ENCODE measurements around the gene CRTC1. TPM values are rescaled to one million over a fixed set of nuclear protein-coding genes. Genes with fewer than 3 reads are reported as not detected.

The CRTC1 gene
- total and polyA plus RNA-seq, 4 donors, result 1.5 to 3.5 (median 1.9) TPM

- no peak for TF ChIP-seq ZBTB33 (IDR thresholded peaks at IDR 0.05)
- no peak for TF ChIP-seq EGR1 (IDR thresholded peaks at IDR 0.05; ENCODE audit: low read depth in 2 of 2)
- no peak for TF ChIP-seq FOXA1 (IDR thresholded peaks at IDR 0.05)
- no peak for TF ChIP-seq TAF1 (conservative IDR thresholded peaks at IDR 0.05)
Measured at GRCh38 chr19:18780631-18781030, 97.2 kb downstream of the CRTC1 start (continued).

GRCh38 chr19:18781047-18781600 lies 97.6 kb downstream of the CRTC1 start:
- H3K9ac ChIP-seq (ENCODE audit: low read depth in 1 of 2, low read length in 2 of 2), result no peak overlapping the region
- H3K36me3 ChIP-seq (ENCODE audit: control insufficient read depth in 4 of 4, insufficient read depth in 3 of 4, low read depth in 1 of 4, low read length in 3 of 4), result no peaks in the 10 kb centered on the region
- H3K27me3 ChIP-seq (ENCODE audit: control insufficient read depth in 4 of 4, insufficient read depth in 4 of 4, low read length in 3 of 4), result no peaks in the 10 kb centered on the region
- H3K4me3 ChIP-seq (ENCODE audit: low read depth in 1 of 3, low read length in 3 of 3), result no peak overlapping the region
- peaks cover 0 to 1% (median 0%) of the 10 kb centered on the region in 4 donors for H3K4me1 ChIP-seq (ENCODE audit: control insufficient read depth in 4 of 4, insufficient read depth in 4 of 4, low read length in 3 of 4)
- H3K27ac ChIP-seq (ENCODE audit: low read depth in 1 of 2, low read length in 2 of 2), result no peak overlapping the region
- no peak for DNase-seq (ENCODE audit: low spot score)
- 92% methylated on average over 14 of the region's 14 CpGs for WGBS
- TF ChIP-seq CTCF (IDR thresholded peaks at IDR 0.05; ENCODE audit: low read depth, low read length, missing input control) (no peak), EGR1 (IDR thresholded peaks at IDR 0.05; ENCODE audit: low read depth in 2 of 2) (no peak), JUND (IDR thresholded peaks at IDR 0.05) (no peak), YY1 (IDR thresholded peaks at IDR 0.05) (no peak), ATF3 (IDR thresholded peaks at IDR 0.05) (no peak), HNF4G (IDR thresholded peaks at IDR 0.05) (no peak), TAF1 (conservative IDR thresholded peaks at IDR 0.05) (no peak), ZBTB33 (IDR thresholded peaks at IDR 0.05) (no peak), SP1 (IDR thresholded peaks at IDR 0.05) (no peak), RXRA (IDR thresholded peaks at IDR 0.05) (no peak), RAD21 (IDR thresholded peaks at IDR 0.05) (no peak), MAX (IDR thresholded peaks at IDR 0.05) (no peak), REST (IDR thresholded peaks at IDR 0.05) (no peak)
- no peaks in the 10 kb centered on the region for H3K9me3 ChIP-seq (ENCODE audit: control insufficient read depth in 4 of 4, low read length in 3 of 4)

Data from liver (tissue), 9 donors.